Large intestine (tissue), 3 donors: ENCODE data around the gene DNAH2. TPM values are rescaled to one million over a fixed set of nuclear protein-coding genes. Genes with fewer than 3 reads are reported as not detected.

Source experiments
- DNase-seq, 2 donors: peaks; one replicate each; pipeline versions ENCODE4 v3.0.0 to v3.0.0-alpha.2; 2013
- H3K27ac ChIP-seq: one replicate; pipeline ENCODE4 v1.5.1; 2013; ENCODE audit warnings: low read length
- H3K27me3 ChIP-seq: 2 replicates; pipeline ENCODE4 v1.6.1; 2013; ENCODE audit warnings: low read length; ENCODE audit not compliant: control insufficient read depth, insufficient read depth
- H3K36me3 ChIP-seq: 2 replicates; pipeline ENCODE4 v1.6.1; 2013; ENCODE audit warnings: low read length; ENCODE audit not compliant: control insufficient read depth, insufficient read depth
- H3K4me1 ChIP-seq: one replicate; pipeline ENCODE4 v1.6.1; 2013; ENCODE audit warnings: low read length; ENCODE audit not compliant: control insufficient read depth, insufficient read depth
- H3K4me3 ChIP-seq: one replicate; pipeline ENCODE4 v1.5.1; 2013; ENCODE audit warnings: low read length
- H3K9me3 ChIP-seq: one replicate; pipeline ENCODE4 v1.6.1; 2013; ENCODE audit warnings: mild to moderate bottlenecking, low read depth, low read length, moderate library complexity; ENCODE audit not compliant: control insufficient read depth
- WGBS: methylation state at CpG from one replicate; pipeline ENCODE4 v1.1.5; 2013; ENCODE audit warnings: low lambda C conversion rate; ENCODE audit not compliant: insufficient coverage; 5-methylcytosine and 5-hydroxymethylcytosine counted together
- polyA plus RNA-seq: library from polyadenylated mRNA; unstranded; fragments of 120-200 nt; gene quantifications from one replicate; pipeline ENCODE4 v1.2.1, GENCODE V29; 2013

Gene DNAH2
- polyA plus RNA-seq, 1 donor, result 0.09 TPM

- H3K27ac ChIP-seq, result peak overlapping the region; percentile 98
- H3K4me1 ChIP-seq, result peaks cover 26% of the 10 kb centered on the region
- peaks cover 46% of the 10 kb centered on the region for H3K36me3 ChIP-seq
- DNase-seq, result peak; percentile 90 to 94
- no CpG with 5 or more reads among the region's 71 CpGs for WGBS
- peaks cover 7% of the 10 kb centered on the region for H3K9me3 ChIP-seq
- no peaks in the 10 kb centered on the region for H3K27me3 ChIP-seq
- peak overlapping the region; percentile 91 for H3K4me3 ChIP-seq
These were observed 127.0 kb downstream of the DNAH2 start for GRCh38 chr17:7844292-7845154.

GRCh38 chr17:7845359-7846062 lies 128.0 kb downstream of the DNAH2 start:
- no CpG with 5 or more reads among the region's 15 CpGs for WGBS

GRCh38 chr17:7846063-7846735 lies 128.7 kb downstream of the DNAH2 start:
- H3K36me3 ChIP-seq, result peaks cover 59% of the 10 kb centered on the region

More at GRCh38 chr17:7845359-7846062, 128.0 kb downstream of the DNAH2 start:
- Histone ChIP-seq H3K27ac (peak overlapping the region; percentile 98), H3K27me3 (no peaks in the 10 kb centered on the region), H3K4me1 (peaks cover 17% of the 10 kb centered on the region), H3K4me3 (peak overlapping the region; percentile 91), H3K9me3 (peaks cover 7% of the 10 kb centered on the region), H3K36me3 (peaks cover 52% of the 10 kb centered on the region)
- DNase-seq, result no peak

GRCh38 chr17:7846765-7847661 lies 129.5 kb downstream of the DNAH2 start:
- peaks cover 65% of the 10 kb centered on the region for H3K36me3 ChIP-seq
- no peak for DNase-seq

More at GRCh38 chr17:7846063-7846735, 128.7 kb downstream of the DNAH2 start:
- Histone ChIP-seq H3K27ac (no peak overlapping the region), H3K27me3 (no peaks in the 10 kb centered on the region), H3K4me1 (peaks cover 11% of the 10 kb centered on the region), H3K4me3 (no peak overlapping the region), H3K9me3 (peaks cover 7% of the 10 kb centered on the region)
- no peak for DNase-seq
- WGBS, result no CpG with 5 or more reads among the region's 22 CpGs

GRCh38 chr17:7848131-7848579 lies 130.6 kb downstream of the DNAH2 start:
- no peaks in the 10 kb centered on the region for H3K27me3 ChIP-seq
- peaks cover 4% of the 10 kb centered on the region for H3K9me3 ChIP-seq
- H3K4me3 ChIP-seq, result no peak overlapping the region
- peaks cover 18% of the 10 kb centered on the region for H3K4me1 ChIP-seq
- H3K27ac ChIP-seq, result no peak overlapping the region
- no CpG with 5 or more reads among the region's 20 CpGs for WGBS
- DNase-seq, result no peak
- H3K36me3 ChIP-seq, result peaks cover 77% of the 10 kb centered on the region

More at GRCh38 chr17:7846765-7847661, 129.5 kb downstream of the DNAH2 start:
- H3K27ac ChIP-seq, result no peak overlapping the region
- H3K4me1 ChIP-seq, result peaks cover 15% of the 10 kb centered on the region
- no peaks in the 10 kb centered on the region for H3K27me3 ChIP-seq
- no CpG with 5 or more reads among the region's 34 CpGs for WGBS
- no peak overlapping the region for H3K4me3 ChIP-seq
- peaks cover 4% of the 10 kb centered on the region for H3K9me3 ChIP-seq

- no CpG with 5 or more reads among the region's 21 CpGs for WGBS
- Histone ChIP-seq H3K4me3 (no peak overlapping the region), H3K36me3 (peaks cover 81% of the 10 kb centered on the region), H3K27me3 (no peaks in the 10 kb centered on the region), H3K4me1 (peaks cover 18% of the 10 kb centered on the region), H3K27ac (no peak overlapping the region), H3K9me3 (peaks cover 4% of the 10 kb centered on the region)
- no peak for DNase-seq
These were observed 131.2 kb downstream of the DNAH2 start for GRCh38 chr17:7848739-7849129.

GRCh38 chr17:7849130-7849750 lies 131.7 kb downstream of the DNAH2 start:
- Histone ChIP-seq H3K27me3 (no peaks in the 10 kb centered on the region), H3K9me3 (peaks cover 4% of the 10 kb centered on the region), H3K27ac (no peak overlapping the region), H3K36me3 (peaks cover 82% of the 10 kb centered on the region), H3K4me3 (no peak overlapping the region), H3K4me1 (peaks cover 18% of the 10 kb centered on the region)
- no peak for DNase-seq
- no CpG with 5 or more reads among the region's 35 CpGs for WGBS

- H3K27ac ChIP-seq, result no peak overlapping the region
- H3K27me3 ChIP-seq, result no peaks in the 10 kb centered on the region
- no CpG with 5 or more reads among the region's 12 CpGs for WGBS
- H3K4me1 ChIP-seq, result peaks cover 17% of the 10 kb centered on the region
- peaks cover 82% of the 10 kb centered on the region for H3K36me3 ChIP-seq
- no peak overlapping the region for H3K4me3 ChIP-seq
- peaks cover 4% of the 10 kb centered on the region for H3K9me3 ChIP-seq
- DNase-seq, result no peak
These were observed 132.4 kb downstream of the DNAH2 start for GRCh38 chr17:7849751-7850504.
